GM12874 (cell line): ENCODE results near the gene TBC1D22A.

Experiments
- TF ChIP-seq, protein P1 (sequence below): IDR thresholded peaks from 2 replicates; pipeline ENCODE4 v1.5.1; 2011; ENCODE audit warnings: low read depth, mild to moderate bottlenecking, control low read depth, low read length, moderate library complexity; ENCODE audit not compliant: insufficient read depth

The TBC1D22A gene

GRCh38 chr22:47112994-47113852, 350.8 kb downstream of the TBC1D22A start:
- TF ChIP-seq, protein P1, sequence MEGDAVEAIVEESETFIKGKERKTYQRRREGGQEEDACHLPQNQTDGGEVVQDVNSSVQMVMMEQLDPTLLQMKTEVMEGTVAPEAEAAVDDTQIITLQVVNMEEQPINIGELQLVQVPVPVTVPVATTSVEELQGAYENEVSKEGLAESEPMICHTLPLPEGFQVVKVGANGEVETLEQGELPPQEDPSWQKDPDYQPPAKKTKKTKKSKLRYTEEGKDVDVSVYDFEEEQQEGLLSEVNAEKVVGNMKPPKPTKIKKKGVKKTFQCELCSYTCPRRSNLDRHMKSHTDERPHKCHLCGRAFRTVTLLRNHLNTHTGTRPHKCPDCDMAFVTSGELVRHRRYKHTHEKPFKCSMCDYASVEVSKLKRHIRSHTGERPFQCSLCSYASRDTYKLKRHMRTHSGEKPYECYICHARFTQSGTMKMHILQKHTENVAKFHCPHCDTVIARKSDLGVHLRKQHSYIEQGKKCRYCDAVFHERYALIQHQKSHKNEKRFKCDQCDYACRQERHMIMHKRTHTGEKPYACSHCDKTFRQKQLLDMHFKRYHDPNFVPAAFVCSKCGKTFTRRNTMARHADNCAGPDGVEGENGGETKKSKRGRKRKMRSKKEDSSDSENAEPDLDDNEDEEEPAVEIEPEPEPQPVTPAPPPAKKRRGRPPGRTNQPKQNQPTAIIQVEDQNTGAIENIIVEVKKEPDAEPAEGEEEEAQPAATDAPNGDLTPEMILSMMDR: no peak

- TF ChIP-seq, protein P1: no peak
Measured at GRCh38 chr22:47113853-47114415, 351.5 kb downstream of the TBC1D22A start.

DNA sequence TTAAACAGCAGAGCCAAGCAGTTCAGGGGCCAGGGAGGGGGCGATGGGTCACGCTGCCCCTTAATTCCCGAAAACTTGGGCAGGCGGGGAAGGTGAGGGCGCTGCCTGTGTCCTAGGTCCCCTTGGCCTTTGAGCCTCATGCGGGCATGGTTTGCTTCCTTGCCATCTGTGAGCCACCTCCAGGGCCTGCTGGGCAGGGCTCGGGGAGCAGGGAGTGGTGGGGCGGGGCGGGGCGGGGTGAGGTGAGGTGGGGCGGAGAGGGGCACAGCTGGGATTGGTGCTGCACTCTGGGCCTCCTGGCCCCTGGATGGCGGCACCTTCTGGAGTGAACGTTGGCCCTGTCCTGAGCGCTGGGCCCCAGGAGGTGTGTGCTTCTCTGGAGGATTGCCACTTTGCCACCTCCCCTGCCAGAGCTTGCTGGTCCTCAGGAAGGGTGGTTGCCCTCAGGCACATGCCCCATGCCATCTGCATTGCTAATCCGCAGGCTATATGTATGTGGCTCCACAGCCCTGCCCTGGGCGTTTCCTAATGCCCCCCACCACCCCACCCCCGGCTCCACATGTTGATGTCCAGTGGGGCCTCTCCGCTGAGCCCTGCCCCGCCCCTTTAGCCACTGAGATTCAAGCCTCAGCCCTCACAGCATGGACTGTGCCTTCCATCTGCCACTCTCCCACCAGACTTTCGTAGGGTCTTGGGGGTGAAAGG, 352.5 kb downstream of the TBC1D22A start:
- TF ChIP-seq, protein P1: no peak

DNA sequence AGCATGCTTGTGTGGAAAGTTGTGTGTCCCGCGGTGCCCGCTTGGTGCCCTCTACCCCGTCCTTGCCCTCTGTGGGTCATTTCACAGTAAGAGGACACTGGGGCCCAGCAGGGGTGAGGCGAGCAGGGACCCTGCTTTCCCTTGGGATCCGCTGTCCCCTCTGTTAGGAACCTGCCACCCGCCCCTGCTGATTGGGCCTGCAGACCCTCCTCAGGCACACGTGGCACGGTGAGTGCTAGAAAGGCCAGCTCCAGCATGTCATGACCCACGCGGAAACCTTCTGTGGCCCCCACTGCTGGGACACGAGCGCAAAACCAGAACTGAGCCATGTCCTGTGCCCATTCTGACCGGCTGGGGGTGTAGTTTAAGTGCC, 353.1 kb downstream of the TBC1D22A start:
- TF ChIP-seq, protein P1: no peak

- TF ChIP-seq, protein P1: no peak
Measured at GRCh38 chr22:47115921-47116320, 353.5 kb downstream of the TBC1D22A start.

- TF ChIP-seq, protein P1: no peak
Measured at GRCh38 chr22:47116426-47117341, 354.2 kb downstream of the TBC1D22A start.
